Metanephros (tissue), 2 donors: ENCODE data around the gene GPR156. TPM values are rescaled to one million over a fixed set of nuclear protein-coding genes. Genes with fewer than 3 reads are reported as not detected.

Source experiments
- small RNA-seq: library from RNA; depleted of rRNA; stranded (forward); fragments of <200 nt; gene quantifications from one replicate; pipeline ENCODE3, GENCODE V24; 2014; ENCODE audit warnings: low replicate concordance
- total RNA-seq: library from RNA; depleted of rRNA; stranded (reverse); fragments of >200 nt; gene quantifications from one replicate; pipeline ENCODE4 v1.2.3, GENCODE V29; 2014

Gene GPR156
- 2.3 TPM for total RNA-seq

DNA sequence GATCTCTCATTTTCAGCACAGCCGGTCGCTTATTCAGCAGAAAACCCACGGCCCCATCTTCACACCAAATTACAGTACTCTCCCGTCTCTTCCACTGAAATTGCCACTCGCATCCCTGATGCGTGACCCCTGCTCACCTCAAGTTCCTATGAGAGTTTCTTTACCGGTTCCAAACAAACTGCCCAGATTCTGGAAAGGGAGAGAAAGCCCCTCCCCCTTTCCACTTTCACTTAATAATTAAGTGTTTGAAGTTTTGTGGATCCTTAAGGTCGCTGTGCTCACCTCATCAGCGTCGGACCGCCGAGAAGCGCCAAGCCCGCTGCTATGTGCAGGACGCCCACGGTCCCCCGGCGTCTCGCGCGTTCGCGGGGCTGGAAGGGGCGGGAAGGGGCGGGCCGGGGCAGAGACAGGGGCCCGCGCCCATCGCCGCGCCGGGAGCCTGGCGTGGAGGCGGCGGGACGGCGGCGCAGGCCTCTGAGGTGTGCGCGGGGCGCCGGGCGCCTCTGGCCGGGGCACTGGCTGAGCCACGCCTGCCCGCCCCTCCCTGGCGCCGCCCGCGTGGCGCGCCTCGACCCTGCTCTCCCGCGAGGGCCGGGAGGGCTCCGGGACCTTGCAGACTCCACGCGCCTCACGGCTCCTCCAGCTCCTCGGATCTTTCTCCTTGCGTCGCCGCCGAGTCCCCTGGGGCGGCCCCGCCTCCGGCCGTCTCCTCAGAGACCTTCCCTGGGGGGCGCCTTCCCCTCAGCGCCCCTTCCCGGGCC lies at the start of gene GPR156:
Gene GPR156, minus strand, starts transcription at position 476 of the 761 bp plus-strand sequence. CDS start 41,124 bp downstream, outside the sequence.

Small RNA genes within 50 kb of the gene (small RNA-seq; reads per million reads assigned to genes)
- gene RF00019 (not detected), gene RN7SL397P (not detected)

Other genes with a start within 250 kb of the GPR156 start
- gene GSK3B, start 190.8 kb downstream of the GPR156 start, total RNA-seq: 46.4 TPM
- gene LRRC58, start 64.1 kb upstream of the GPR156 start, total RNA-seq: 36.1 TPM
- 397 TPM for gene FSTL1, start 165.8 kb upstream of the GPR156 start, total RNA-seq